Trophoblast cell (in vitro differentiated cells and primary cell): ENCODE data around the gene DMTF1. TPM values are rescaled to one million over a fixed set of nuclear protein-coding genes. Genes with fewer than 3 reads are reported as not detected.

Source experiments
- DNase-seq, 2 donors: peaks; one replicate each; pipeline ENCODE4 v3.0.0-alpha.2; 2016
- H2AFZ ChIP-seq: 2 replicates; pipeline ENCODE4 v1.6.1; 2013; ENCODE audit warnings: low read length, moderate library complexity, mild to moderate bottlenecking; ENCODE audit not compliant: insufficient read depth, poor library complexity
- H2AK5ac ChIP-seq: 2 replicates; pipeline ENCODE4 v1.6.1; 2013; ENCODE audit warnings: mild to moderate bottlenecking, low read length
- H2BK120ac ChIP-seq: 2 replicates; pipeline ENCODE4 v1.6.1; 2013; ENCODE audit warnings: low read length, mild to moderate bottlenecking, moderate library complexity; ENCODE audit not compliant: insufficient read depth, poor library complexity
- H2BK12ac ChIP-seq: 2 replicates; pipeline ENCODE4 v1.6.1; 2013; ENCODE audit warnings: mild to moderate bottlenecking, low read length, moderate library complexity
- H2BK5ac ChIP-seq: 2 replicates; pipeline ENCODE4 v1.6.1; 2013; ENCODE audit warnings: low read length, low read depth, moderate library complexity, mild to moderate bottlenecking; ENCODE audit not compliant: poor library complexity
- H3K14ac ChIP-seq: 2 replicates; pipeline ENCODE4 v1.6.1; 2013; ENCODE audit warnings: mild to moderate bottlenecking, low read length
- H3K18ac ChIP-seq: 2 replicates; pipeline ENCODE4 v1.6.1; 2013; ENCODE audit warnings: mild to moderate bottlenecking, low read length
- H3K23ac ChIP-seq: 2 replicates; pipeline ENCODE4 v1.6.1; 2013; ENCODE audit warnings: low read length
- H3K27ac ChIP-seq: 2 replicates; pipeline ENCODE4 v1.5.1; 2013; ENCODE audit warnings: low read depth, mild to moderate bottlenecking, inconsistent platforms, low read length, moderate library complexity
- H3K27me3 ChIP-seq: 2 replicates; pipeline ENCODE4 v1.6.1; 2013; ENCODE audit warnings: inconsistent platforms, mild to moderate bottlenecking, low read length, moderate library complexity; ENCODE audit not compliant: insufficient read depth
- H3K36me3 ChIP-seq, 2 experiments: 1 replicate in 1 of 2; 2 replicates in 1 of 2; pipeline ENCODE4 v1.6.1; 2013; ENCODE audit warnings: low read length in 2 of 2, mild to moderate bottlenecking in 2 of 2, moderate library complexity in 1 of 2; ENCODE audit not compliant: insufficient read depth in 2 of 2, control insufficient read depth in 1 of 2
- H3K4ac ChIP-seq: 2 replicates; pipeline ENCODE4 v1.6.1; 2013; ENCODE audit warnings: low read depth, mild to moderate bottlenecking, low read length, moderate library complexity
- H3K4me1 ChIP-seq, 2 experiments: 1 replicate in 1 of 2; 2 replicates in 1 of 2; pipeline ENCODE4 v1.6.1; 2013; ENCODE audit warnings: low read length in 2 of 2, mild to moderate bottlenecking in 2 of 2, moderate library complexity in 1 of 2; ENCODE audit not compliant: insufficient read depth in 2 of 2, control insufficient read depth in 1 of 2
- H3K4me2 ChIP-seq: 2 replicates; pipeline ENCODE4 v1.6.1; 2013; ENCODE audit warnings: inconsistent platforms, mild to moderate bottlenecking, low read length, moderate library complexity
- H3K4me3 ChIP-seq: 2 replicates; pipeline ENCODE4 v1.5.1; 2013; ENCODE audit warnings: mild to moderate bottlenecking, low read depth, low read length, inconsistent platforms
- H3K79me1 ChIP-seq: one replicate; pipeline ENCODE4 v1.6.1; 2013; ENCODE audit warnings: low read length
- H3K79me2 ChIP-seq: 2 replicates; pipeline ENCODE4 v1.6.1; 2013; ENCODE audit warnings: low read length, mild to moderate bottlenecking; ENCODE audit not compliant: control insufficient read depth, insufficient read depth, poor library complexity
- H3K9ac ChIP-seq: 2 replicates; pipeline ENCODE4 v1.6.1; 2013; ENCODE audit warnings: mild to moderate bottlenecking, low read length
- H3K9me3 ChIP-seq: 2 replicates; pipeline ENCODE4 v1.6.1; 2013; ENCODE audit warnings: low read depth, mild to moderate bottlenecking, control low read depth, inconsistent platforms, low read length; ENCODE audit not compliant: insufficient read depth
- H4K12ac ChIP-seq: 2 replicates; pipeline ENCODE4 v1.6.1; 2013; ENCODE audit warnings: low read depth, mild to moderate bottlenecking, low read length, moderate library complexity
- H4K8ac ChIP-seq: 2 replicates; pipeline ENCODE4 v1.6.1; 2013; ENCODE audit warnings: low read depth, mild to moderate bottlenecking, low read length, moderate library complexity
- H4K91ac ChIP-seq: one replicate; pipeline ENCODE4 v1.6.1; 2013; ENCODE audit warnings: low read depth, mild to moderate bottlenecking, low read length, moderate library complexity
- WGBS: extraction: QIAGEN DNeasy Blood & Tissue Kit; methylation state at CpG from one replicate; pipeline ENCODE4 v1.1.7; 2013; ENCODE audit warnings: missing lambda C conversion rate; ENCODE audit not compliant: insufficient read length, insufficient coverage; ENCODE audit errors: extremely low coverage; 5-methylcytosine and 5-hydroxymethylcytosine counted together
- polyA plus RNA-seq: library from polyadenylated mRNA; stranded (reverse); fragments of 200-250 nt; gene quantifications from 2 replicates; pipeline ENCODE4 v1.2.3, GENCODE V29; 2013

DMTF1 gene
- 57.9 and 66.0 TPM in 2 replicates for polyA plus RNA-seq

- peak within 1 kb of the TSS; percentile 94 for H4K8ac ChIP-seq
- H3K27ac ChIP-seq, result peak within 1 kb of the TSS; percentile 100
- H3K23ac ChIP-seq, result no peak within 1 kb of the TSS
- H2AK5ac ChIP-seq, result peak within 1 kb of the TSS; percentile 83
- peak within 1 kb of the TSS; percentile 94 for H2BK120ac ChIP-seq
- WGBS, result no CpG with 5 or more reads among the region's 71 CpGs
- peak within 1 kb of the TSS; percentile 97 for H3K9ac ChIP-seq
- peaks cover 8% of the 10 kb centered on the region for H3K79me2 ChIP-seq
- peak within 1 kb of the TSS; percentile 98 for H3K14ac ChIP-seq
- peak within 1 kb of the TSS; percentile 100 for H3K18ac ChIP-seq
- peak within 1 kb of the TSS; percentile 87 for H3K4ac ChIP-seq
- peak within 1 kb of the TSS; percentile 94 for H2BK5ac ChIP-seq
- no peaks in the 10 kb centered on the region for H3K9me3 ChIP-seq
- H3K36me3 ChIP-seq, result no peaks in the 10 kb centered on the region
- H3K4me3 ChIP-seq, result peak within 1 kb of the TSS; percentile 98
- H3K4me1 ChIP-seq, result no peaks in the 10 kb centered on the region
- H4K12ac ChIP-seq, result peak within 1 kb of the TSS; percentile 89
- H4K91ac ChIP-seq, result peak within 1 kb of the TSS; percentile 98
- DNase-seq, result peak; percentile 96
- peak within 1 kb of the TSS; percentile 68 for H3K4me2 ChIP-seq
- H2AFZ ChIP-seq, result peak within 1 kb of the TSS; percentile 97
- H3K79me1 ChIP-seq, result peaks cover 12% of the 10 kb centered on the region
- H2BK12ac ChIP-seq, result peak within 1 kb of the TSS; percentile 56
- no peaks in the 10 kb centered on the region for H3K27me3 ChIP-seq
Measured at GRCh38 chr7:87152112-87152896, at the start of gene DMTF1. Gene DMTF1 (plus strand): TSS chr7:87152453. CDS start chr7:87164942, 12,489 bp downstream.

DNA sequence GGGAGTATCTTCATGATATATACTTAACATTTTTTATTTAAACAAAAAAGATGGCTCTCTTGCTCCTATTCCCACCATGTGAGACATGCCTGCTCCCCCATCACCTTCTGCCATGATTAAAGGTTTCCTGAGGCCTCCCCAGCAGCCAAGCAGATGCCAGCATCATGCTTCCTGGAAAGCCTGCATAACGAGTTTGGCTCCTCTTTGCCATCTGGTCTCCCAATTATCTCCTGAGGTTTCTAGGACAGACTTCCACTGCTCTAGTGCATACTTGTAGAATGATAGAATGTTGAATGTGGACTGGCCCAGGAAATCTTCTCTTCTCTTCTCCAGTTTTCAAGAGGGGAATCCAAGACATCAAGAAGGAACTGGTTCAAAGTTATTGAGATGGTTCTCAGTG, 46.9 kb upstream of the DMTF1 start:
- Histone ChIP-seq H4K8ac (no peak overlapping the region), H3K4ac (no peak overlapping the region), H3K36me3 (no peaks in the 10 kb centered on the region), H3K4me2 (no peak overlapping the region), H3K14ac (no peak overlapping the region), H3K79me2 (no peaks in the 10 kb centered on the region), H3K9ac (no peak overlapping the region), H3K9me3 (no peaks in the 10 kb centered on the region), H3K4me1 (no peaks in the 10 kb centered on the region), H2BK12ac (no peak overlapping the region), H2BK5ac (no peak overlapping the region), H3K79me1 (no peaks in the 10 kb centered on the region), H4K12ac (no peak overlapping the region), H3K23ac (no peak overlapping the region), H2AK5ac (no peak overlapping the region), H2AFZ (no peak overlapping the region), H3K27ac (no peak overlapping the region), H4K91ac (no peak overlapping the region), H3K18ac (no peak overlapping the region), H3K4me3 (no peak overlapping the region), H2BK120ac (no peak overlapping the region), H3K27me3 (no peaks in the 10 kb centered on the region)
- no CpG with 5 or more reads among the region's 1 CpG for WGBS
- DNase-seq, result peak; percentile 95

DNA sequence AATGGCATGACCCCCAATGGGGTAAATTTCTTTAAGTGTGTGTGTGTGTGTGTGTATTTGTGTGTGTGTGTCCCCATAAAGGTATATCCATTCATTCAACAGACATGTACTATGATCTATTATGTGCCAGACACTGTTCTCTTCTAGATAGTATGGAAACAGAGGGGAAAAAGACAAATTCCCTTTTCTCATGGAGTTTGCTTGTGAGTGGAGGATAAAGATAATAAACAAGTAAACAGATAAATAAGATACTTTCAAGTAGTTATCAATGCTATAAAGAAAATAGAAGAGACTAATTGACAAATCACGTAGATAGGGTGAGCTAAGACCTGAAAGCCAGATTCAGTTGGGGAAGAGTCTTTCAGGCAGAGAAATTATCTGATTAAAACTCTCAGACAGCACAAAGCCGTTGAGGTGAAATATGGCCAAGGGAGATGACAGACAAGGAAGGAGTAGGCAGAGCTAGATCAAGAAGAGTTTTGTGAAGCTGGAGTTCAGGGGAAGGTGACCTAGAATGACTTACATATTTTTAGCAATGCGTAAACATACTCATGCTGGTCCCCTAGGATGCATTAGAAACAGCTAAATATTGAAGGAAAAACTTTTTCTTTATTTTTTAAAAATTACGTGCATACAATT, 45.2 kb upstream of the DMTF1 start:
- no peak overlapping the region for H3K23ac ChIP-seq
- H3K79me1 ChIP-seq, result no peaks in the 10 kb centered on the region
- WGBS, result no CpG with 5 or more reads among the region's 4 CpGs
- H2AK5ac ChIP-seq, result no peak overlapping the region
- DNase-seq, result peak; percentile 14 to 59
- H4K8ac ChIP-seq, result no peak overlapping the region
- no peak overlapping the region for H3K14ac ChIP-seq
- H3K18ac ChIP-seq, result no peak overlapping the region
- no peaks in the 10 kb centered on the region for H3K27me3 ChIP-seq
- no peak overlapping the region for H4K12ac ChIP-seq
- H3K4ac ChIP-seq, result no peak overlapping the region
- no peak overlapping the region for H2BK12ac ChIP-seq
- H2AFZ ChIP-seq, result no peak overlapping the region
- H3K9ac ChIP-seq, result no peak overlapping the region
- no peak overlapping the region for H3K27ac ChIP-seq
- no peak overlapping the region for H2BK120ac ChIP-seq
- no peaks in the 10 kb centered on the region for H3K36me3 ChIP-seq
- H3K4me3 ChIP-seq, result no peak overlapping the region
- H2BK5ac ChIP-seq, result no peak overlapping the region
- no peaks in the 10 kb centered on the region for H3K4me1 ChIP-seq
- no peak overlapping the region for H3K4me2 ChIP-seq
- no peak overlapping the region for H4K91ac ChIP-seq
- H3K79me2 ChIP-seq, result no peaks in the 10 kb centered on the region
- no peaks in the 10 kb centered on the region for H3K9me3 ChIP-seq

DNA sequence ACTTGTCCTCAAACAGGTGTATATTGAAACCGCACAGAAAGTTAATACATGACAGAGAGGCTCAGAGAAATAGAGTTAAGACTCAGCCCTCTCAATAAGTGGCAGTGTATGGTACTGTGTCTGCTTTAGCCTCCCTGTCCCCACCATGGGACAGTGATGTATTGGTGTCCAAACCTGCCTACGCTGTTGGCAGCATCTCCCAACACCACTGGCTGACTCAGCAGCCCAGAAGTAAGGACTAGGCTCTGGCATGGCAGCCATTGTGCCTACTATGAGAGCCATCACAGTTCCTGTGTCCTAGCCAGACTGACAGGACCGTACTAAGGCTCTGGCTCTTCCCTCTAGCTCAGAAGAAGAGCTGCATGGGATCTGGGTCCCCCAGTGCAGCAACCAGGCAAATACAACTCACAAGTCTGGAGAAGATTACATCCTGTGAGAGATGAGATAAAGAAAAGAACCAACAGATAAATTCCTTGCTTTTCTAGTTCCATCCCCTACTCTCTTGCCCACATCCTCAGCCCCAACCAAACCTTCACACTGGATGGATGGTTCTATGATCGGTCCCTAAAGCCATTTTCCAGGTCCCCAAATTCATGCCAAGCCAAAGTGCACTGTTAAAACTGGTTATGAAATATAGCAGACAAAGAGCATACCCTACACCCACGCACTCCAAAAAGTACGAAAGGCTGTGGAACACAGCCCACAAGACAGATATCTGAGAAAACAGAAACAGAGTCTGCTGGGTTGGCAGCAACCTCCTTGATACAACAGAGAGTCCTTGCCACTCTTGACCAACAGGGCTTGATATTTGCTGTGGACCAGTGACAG, 44.1 kb upstream of the DMTF1 start:
- Histone ChIP-seq H3K79me2 (no peaks in the 10 kb centered on the region), H3K18ac (no peak overlapping the region), H4K91ac (no peak overlapping the region), H2BK5ac (no peak overlapping the region), H3K9me3 (peaks cover 2% of the 10 kb centered on the region), H4K8ac (no peak overlapping the region), H2AK5ac (no peak overlapping the region), H3K4ac (no peak overlapping the region), H2BK12ac (no peak overlapping the region), H3K27ac (no peak overlapping the region), H3K36me3 (no peaks in the 10 kb centered on the region), H3K4me2 (no peak overlapping the region), H3K4me3 (peak overlapping the region; percentile 57), H2BK120ac (no peak overlapping the region), H3K27me3 (no peaks in the 10 kb centered on the region), H3K4me1 (no peaks in the 10 kb centered on the region), H3K9ac (no peak overlapping the region), H3K14ac (no peak overlapping the region), H2AFZ (no peak overlapping the region), H4K12ac (no peak overlapping the region), H3K23ac (no peak overlapping the region), H3K79me1 (no peaks in the 10 kb centered on the region)
- no CpG with 5 or more reads among the region's 6 CpGs for WGBS
- no peak for DNase-seq
